Ovary (tissue), 9 donors: ENCODE results near the gene ANAPC15. TPM values are rescaled to one million over a fixed set of nuclear protein-coding genes. Genes with fewer than 3 reads are reported as not detected.
A peak's percentile ranks its signal among the peaks of the same experiment; 100 is the strongest.

Experiments used
- DNase-seq, 5 donors: peaks; one replicate each; pipeline ENCODE4 v3.0.0-alpha.2; 2019 to 2020
- H3K27ac ChIP-seq, 2 donors: fragments of 200-600 bp; one replicate each; pipeline versions ENCODE4 v1.5.1 to v1.8.0; 2019 to 2022
- H3K27me3 ChIP-seq: fragments of 200-600 bp; one replicate; pipeline ENCODE4 v1.8.0; 2022
- H3K36me3 ChIP-seq: fragments of 200-600 bp; sonication (generic); one replicate; pipeline ENCODE4 v1.5.1; 2019
- H3K4me1 ChIP-seq: one replicate; pipeline ENCODE4 v1.8.1; 2013; ENCODE audit warnings: mild to moderate bottlenecking, moderate library complexity; ENCODE audit not compliant: insufficient read depth
- H3K4me3 ChIP-seq: fragments of 200-600 bp; sonication (generic); one replicate; pipeline ENCODE4 v1.5.1; 2017
- H3K9me3 ChIP-seq, 2 donors: fragments of 200-600 bp in 1 of 2; sonication (generic) in 1 of 2; one replicate each; pipeline versions ENCODE4 v1.5.1 to v1.8.1; 2013 to 2019; ENCODE audit warnings: mild to moderate bottlenecking in 1 of 2, moderate library complexity in 1 of 2
- EP300 ChIP-seq: sonication (generic); formaldehyde crosslinking; IDR thresholded peaks from one replicate; pipeline ENCODE4 v1.6.1; 2017; ENCODE audit warnings: antibody characterized with exemption
- POLR2A ChIP-seq: fragments of 450-650 bp; IDR thresholded peaks from one replicate; pipeline ENCODE4 v1.6.1; 2017; ENCODE audit warnings: antibody characterized with exemption, mild to moderate bottlenecking, moderate library complexity
- WGBS, 3 donors: extraction: QIAGEN DNeasy Blood & Tissue Kit in 1 of 3; methylation state at CpG; one replicate each; pipeline versions ENCODE4 v1.1.5 to v1.1.7; 2013 to 2017; 5-methylcytosine and 5-hydroxymethylcytosine counted together
- intact Hi-C, 4 donors: fragments of 100-400 bp; cut with DNase I; formaldehyde crosslinking; loops; one replicate each; pipeline versions ENCODE4 v1.11.0 to v1.15.1; 2022 to 2023
- polyA plus RNA-seq, 2 donors: library from polyadenylated mRNA; stranded (reverse); fragments of 200-250 nt in 1 of 2; fragments of 350-450 nt in 1 of 2; fragmentation: Illumina TruSeq in 1 of 2; extraction: RNeasy Lipid Tissue Mini Kit (QIAGEN cat#74804) in 1 of 2; gene quantifications; one replicate each; pipeline ENCODE4 v1.2.3, GENCODE V29; 2013 to 2014
- total RNA-seq, 7 donors: library from RNA; depleted of rRNA in 2 of 7; stranded (reverse); fragments of >200 nt in 2 of 7; fragmentation: NEBNext Ultra II Directional in 3 of 7; extraction: Animal tissue kit (Norgen Biotek cat#: 25700) in 3 of 7; gene quantifications; one replicate each; pipeline versions ENCODE4 v1.1.0 to v1.2.4, GENCODE V29; 2016 to 2023
- TF ChIP-seq, protein P1 (sequence below), 3 donors: fragments of 450-650 bp in 2 of 3; fragments of 200-600 bp in 1 of 3; IDR thresholded peaks; one replicate each; pipeline versions ENCODE4 v1.5.1 to v1.8.0; 2016 to 2022; ENCODE audit warnings: antibody characterized with exemption in 3 of 3, mild to moderate bottlenecking in 1 of 3
- donor health status: DM: no; HTN: no; CAD: no; lungs with moderate emphysema.
- donor health status: DM: no; HTN: no; CAD: no.
- donor health status: Bipolar disorder and iron deficiency.
- donor health status: DM: yes; HTN: yes; CAD: no.
- donor health status: DM: no; HTN: no; CAD: no.
- donor health status: DM: yes; HTN: yes; CAD: no.

The ANAPC15 gene
- total and polyA plus RNA-seq, 9 donors, result 11.1 to 44.4 (median 23.9) TPM

DNA sequence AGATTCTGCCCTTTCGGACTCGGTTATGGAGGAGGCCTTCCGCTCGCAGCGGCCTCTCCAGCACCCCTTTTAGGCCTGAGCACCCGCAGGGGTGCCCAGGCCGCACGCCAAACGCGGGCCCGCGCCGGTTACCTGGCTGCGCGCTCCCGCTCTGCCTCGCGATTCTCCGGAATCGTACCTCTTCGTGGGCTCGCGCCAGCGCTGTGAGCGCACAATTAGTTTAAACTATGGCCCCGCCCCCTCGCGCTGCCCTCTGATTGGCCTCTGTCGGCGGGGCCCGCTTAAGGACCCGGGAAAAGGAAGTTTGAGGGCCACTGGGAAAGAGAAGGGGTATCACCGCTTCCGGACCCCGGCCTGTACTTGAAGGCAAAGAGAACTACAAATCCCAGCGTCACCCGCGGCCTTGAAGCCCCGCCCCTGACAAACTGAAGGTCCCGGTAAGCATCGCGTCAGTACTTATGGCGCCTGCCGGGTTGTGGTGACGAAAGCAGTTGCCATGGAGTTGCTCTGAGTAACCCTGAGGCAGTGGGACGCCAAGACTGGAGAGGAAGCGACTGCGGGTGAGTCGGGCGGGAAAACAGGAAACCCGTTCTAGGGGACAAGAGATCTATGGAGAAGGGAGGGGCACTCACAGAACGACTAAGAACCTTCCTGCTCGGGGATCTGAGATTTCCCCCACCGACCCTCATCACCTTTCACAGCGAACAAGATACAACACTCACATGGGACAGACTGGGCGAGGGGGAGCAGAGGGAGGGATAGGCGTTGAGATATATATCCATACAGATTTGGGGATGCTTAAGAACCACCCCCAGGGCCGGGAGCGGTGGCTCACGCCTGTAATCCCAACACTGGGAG is 31.9 kb downstream of the ANAPC15 start, which contains the start of the genes LRRC51 and NUMA1:
Gene LRRC51, plus strand, starts transcription at position 525 of the 858 bp plus-strand sequence. CDS start 8,234 bp downstream, outside the sequence.
Gene NUMA1, minus strand, starts transcription at position 217 of the 858 bp plus-strand sequence. CDS start 44,599 bp downstream, outside the sequence.
- TF ChIP-seq, protein P1, sequence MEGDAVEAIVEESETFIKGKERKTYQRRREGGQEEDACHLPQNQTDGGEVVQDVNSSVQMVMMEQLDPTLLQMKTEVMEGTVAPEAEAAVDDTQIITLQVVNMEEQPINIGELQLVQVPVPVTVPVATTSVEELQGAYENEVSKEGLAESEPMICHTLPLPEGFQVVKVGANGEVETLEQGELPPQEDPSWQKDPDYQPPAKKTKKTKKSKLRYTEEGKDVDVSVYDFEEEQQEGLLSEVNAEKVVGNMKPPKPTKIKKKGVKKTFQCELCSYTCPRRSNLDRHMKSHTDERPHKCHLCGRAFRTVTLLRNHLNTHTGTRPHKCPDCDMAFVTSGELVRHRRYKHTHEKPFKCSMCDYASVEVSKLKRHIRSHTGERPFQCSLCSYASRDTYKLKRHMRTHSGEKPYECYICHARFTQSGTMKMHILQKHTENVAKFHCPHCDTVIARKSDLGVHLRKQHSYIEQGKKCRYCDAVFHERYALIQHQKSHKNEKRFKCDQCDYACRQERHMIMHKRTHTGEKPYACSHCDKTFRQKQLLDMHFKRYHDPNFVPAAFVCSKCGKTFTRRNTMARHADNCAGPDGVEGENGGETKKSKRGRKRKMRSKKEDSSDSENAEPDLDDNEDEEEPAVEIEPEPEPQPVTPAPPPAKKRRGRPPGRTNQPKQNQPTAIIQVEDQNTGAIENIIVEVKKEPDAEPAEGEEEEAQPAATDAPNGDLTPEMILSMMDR (IDR thresholded peaks at IDR 0.05), result no peak
- TF ChIP-seq EP300, result peak; percentile 65
- TF ChIP-seq POLR2A, result peak; percentile 53
- H3K4me1 ChIP-seq, result no peaks in the 10 kb centered on the region
- WGBS, 3 donors, result 0 to 1% (median 0%) methylated on average over 60 of the region's 60 CpGs
- intact Hi-C loops, result loop anchor here in 1 of 4 donors (2.0 kb wide), 1 partner anchor 42 kb away; no protein-coding TSS in a partner anchor
- H3K4me3 ChIP-seq, result peak within 1 kb of the TSS; percentile 63
- H3K36me3 ChIP-seq, result no peaks in the 10 kb centered on the region
- peak within 1 kb of the TSS; percentile 36 to 89 for H3K27ac ChIP-seq
- no peaks in the 10 kb centered on the region for H3K27me3 ChIP-seq
- no peaks in the 10 kb centered on the region for H3K9me3 ChIP-seq
- peak; percentile 99 to 100 (median 99) for DNase-seq

DNA sequence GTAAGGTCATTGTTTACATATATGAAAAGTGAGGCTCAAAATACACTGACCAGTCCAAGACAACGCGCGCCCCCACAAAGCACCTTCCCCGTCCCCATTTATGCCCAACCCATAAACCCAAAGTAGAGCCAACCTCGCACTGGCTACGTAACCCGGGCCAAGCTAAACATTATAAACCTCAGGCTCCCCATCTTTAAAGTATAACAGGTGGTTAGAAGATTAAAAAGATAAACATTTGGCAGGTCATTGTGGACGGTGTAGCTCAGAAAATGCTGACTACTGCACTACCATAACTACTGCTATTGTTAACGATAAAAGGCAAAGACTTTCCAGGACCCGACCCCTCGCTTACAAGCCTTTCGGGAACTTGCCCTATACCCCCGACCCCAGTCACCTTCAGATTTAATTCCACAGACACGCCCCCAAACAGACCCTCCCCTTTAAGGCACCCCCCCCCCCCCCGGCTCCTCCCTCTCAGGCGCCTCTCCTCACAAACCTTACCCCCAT is 32.6 kb downstream of the ANAPC15 start:
- Histone ChIP-seq H3K9me3 (no peaks in the 10 kb centered on the region), H3K27me3 (no peaks in the 10 kb centered on the region), H3K4me1 (no peaks in the 10 kb centered on the region), H3K27ac (peak overlapping the region; percentile 32 to 89), H3K36me3 (no peaks in the 10 kb centered on the region), H3K4me3 (peak overlapping the region; percentile 63)
- 2 to 6% (median 6%) methylated on average over 15 to 16 of the region's 16 CpGs for WGBS, 3 donors
- TF ChIP-seq, protein P1 (IDR thresholded peaks at IDR 0.05), result no peak
- DNase-seq, result peak in 2 of 5 donors; percentile 47 to 49
- intact Hi-C loops, result loop anchor here in 2 of 4 donors (2.0 to 5.0 kb wide), 2 partner anchors 38 to 41 kb away; no protein-coding TSS in a partner anchor

DNA sequence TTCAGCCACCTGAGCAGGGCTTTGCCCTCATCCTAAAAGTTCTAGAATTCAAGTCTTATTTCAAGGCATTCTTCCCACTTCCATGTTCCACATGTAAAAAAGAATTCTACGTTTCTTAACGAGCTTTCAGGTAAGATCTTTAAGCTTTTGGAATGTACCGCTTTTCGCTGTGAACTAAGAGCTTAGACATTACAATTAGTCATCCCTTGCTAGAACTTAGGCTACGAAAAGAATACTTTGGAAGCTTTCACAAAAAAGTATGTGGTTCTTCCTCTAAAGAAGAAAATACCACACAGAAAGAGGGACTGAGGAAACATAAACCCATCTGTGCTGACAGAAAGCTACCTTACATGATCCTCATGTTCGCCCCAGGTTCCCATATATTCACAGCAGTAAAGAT is 34.0 kb downstream of the ANAPC15 start:
- DNase-seq, result no peak
- no peaks in the 10 kb centered on the region for H3K9me3 ChIP-seq
- H3K27ac ChIP-seq, result peak overlapping the region in 1 of 2 donors; percentile 48
- intact Hi-C loops, result loop anchor here in 1 of 4 donors (5.0 kb wide), 1 partner anchor 36 kb away; no protein-coding TSS in a partner anchor
- TF ChIP-seq EP300 (no peak), POLR2A (no peak)
- TF ChIP-seq, protein P1 (IDR thresholded peaks at IDR 0.05), result no peak
- no peaks in the 10 kb centered on the region for H3K27me3 ChIP-seq
- 53 to 60% (median 55%) methylated on average over 6 of the region's 6 CpGs for WGBS, 3 donors
- H3K4me1 ChIP-seq, result no peaks in the 10 kb centered on the region
- H3K36me3 ChIP-seq, result no peaks in the 10 kb centered on the region
- H3K4me3 ChIP-seq, result no peak overlapping the region

DNA sequence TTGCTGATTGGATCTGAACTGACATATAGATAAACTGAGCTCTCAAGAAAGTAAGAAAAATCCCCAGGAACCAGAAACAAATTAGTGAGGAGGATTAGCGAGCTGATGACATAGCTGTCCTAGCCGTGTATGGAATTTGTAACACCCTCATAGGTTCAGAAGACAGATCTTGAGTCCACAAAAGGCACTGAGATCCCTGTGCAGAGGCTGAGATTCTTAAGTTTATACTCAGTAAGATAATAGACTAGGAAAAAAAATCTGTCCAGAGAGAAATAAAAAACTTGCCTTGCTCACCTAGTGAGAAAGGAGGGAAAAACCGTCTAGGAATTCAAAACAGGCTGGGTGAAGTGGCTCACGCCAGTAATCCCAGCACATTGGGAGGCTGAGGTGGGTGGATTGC is 36.7 kb downstream of the ANAPC15 start:
- WGBS, 3 donors, result 91 to 94% (median 92%) methylated on average over 4 of the region's 4 CpGs
- TF ChIP-seq EP300 (no peak), POLR2A (no peak)
- TF ChIP-seq, protein P1 (IDR thresholded peaks at IDR 0.05), result no peak
- Histone ChIP-seq H3K9me3 (no peaks in the 10 kb centered on the region), H3K27ac (no peak overlapping the region), H3K27me3 (no peaks in the 10 kb centered on the region), H3K4me1 (no peaks in the 10 kb centered on the region), H3K4me3 (no peak overlapping the region), H3K36me3 (no peaks in the 10 kb centered on the region)
- DNase-seq, result no peak
- intact Hi-C loops, result loop anchor here in 1 of 4 donors (5.0 kb wide), 1 partner anchor 33 kb away; no protein-coding TSS in a partner anchor
